GM12864 (cell line): Measurements from ENCODE around the gene HBS1L.

Experiments
- DNase-seq: peaks from one replicate; pipeline ENCODE4 v3.0.0-alpha.2; 2011; ENCODE audit warnings: low read depth
- H3K4me3 ChIP-seq: 2 replicates; pipeline ENCODE4 v1.5.1; 2011; ENCODE audit warnings: mild to moderate bottlenecking, low read depth, low read length, control low read depth
- CTCF ChIP-seq: IDR thresholded peaks from 2 replicates; pipeline ENCODE4 v1.5.1; 2011; ENCODE audit warnings: low read depth, mild to moderate bottlenecking, moderate library complexity, low read length, control low read depth, inconsistent platforms; ENCODE audit errors: missing control alignments

Gene HBS1L

DNA sequence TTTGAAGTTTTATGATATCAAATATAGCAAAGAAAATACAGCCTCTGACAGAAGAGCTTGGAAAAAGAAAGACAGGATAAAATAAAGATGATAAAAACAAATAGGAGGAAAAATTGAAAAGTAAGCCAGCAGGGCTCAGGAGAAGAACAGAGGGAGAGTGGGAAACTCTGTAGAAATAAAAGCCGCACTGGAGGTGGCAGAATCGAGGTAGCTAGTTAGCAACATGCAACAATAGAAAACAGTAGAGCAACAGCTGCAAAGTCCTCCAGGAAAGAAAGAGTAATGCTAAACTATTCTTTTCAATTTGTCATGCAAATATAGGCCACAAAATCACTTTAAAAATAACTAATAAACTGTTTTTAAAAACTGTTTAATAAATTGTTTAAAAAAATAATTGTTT lies 28.8 kb downstream of the HBS1L start:
- H3K4me3 ChIP-seq, result no peak overlapping the region
- no peak for DNase-seq
- no peak for TF ChIP-seq CTCF

- H3K4me3 ChIP-seq, result no peak overlapping the region
- DNase-seq, result no peak
- no peak for TF ChIP-seq CTCF
These were observed 29.4 kb downstream of the HBS1L start for GRCh38 chr6:135025175-135025574.

DNA sequence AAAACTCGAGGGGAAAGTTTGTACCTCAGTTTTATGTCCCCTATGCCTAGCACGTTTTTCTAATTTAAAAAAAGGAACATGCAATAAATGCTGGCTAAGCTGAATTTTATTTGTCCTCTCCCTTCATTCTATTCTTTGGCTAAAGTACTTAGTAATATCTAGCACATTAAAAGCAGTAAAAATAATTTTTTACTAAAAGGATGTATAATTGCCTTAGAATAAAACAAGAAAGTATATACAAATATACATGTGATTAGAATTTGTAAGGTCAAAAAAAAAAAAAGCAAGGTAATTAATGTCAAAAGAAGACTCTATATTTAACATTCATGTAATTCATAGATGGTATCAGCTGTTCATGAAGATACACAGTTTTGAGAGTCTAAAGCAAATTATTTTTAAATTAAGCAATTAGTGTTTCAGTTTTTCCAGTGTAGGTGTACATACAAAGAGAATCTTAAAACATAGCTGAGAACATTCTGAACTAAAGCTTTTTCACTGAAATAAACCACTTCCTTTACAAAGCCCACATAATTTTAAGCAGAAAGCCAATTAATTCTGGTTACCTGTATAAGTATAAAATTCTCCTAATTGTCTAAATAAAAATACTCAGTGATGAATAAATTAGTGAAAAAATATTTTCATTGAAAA lies 32.4 kb downstream of the HBS1L start:
- H3K4me3 ChIP-seq, result no peak overlapping the region
- no peak for TF ChIP-seq CTCF
- DNase-seq, result no peak

GRCh38 chr6:135021310-135022049 lies 33.1 kb downstream of the HBS1L start:
- no peak for TF ChIP-seq CTCF
- no peak for DNase-seq
- H3K4me3 ChIP-seq, result no peak overlapping the region

- no peak for TF ChIP-seq CTCF
- no peak for DNase-seq
- no peak overlapping the region for H3K4me3 ChIP-seq
These were observed 35.7 kb downstream of the HBS1L start for GRCh38 chr6:135018941-135019340.

DNA sequence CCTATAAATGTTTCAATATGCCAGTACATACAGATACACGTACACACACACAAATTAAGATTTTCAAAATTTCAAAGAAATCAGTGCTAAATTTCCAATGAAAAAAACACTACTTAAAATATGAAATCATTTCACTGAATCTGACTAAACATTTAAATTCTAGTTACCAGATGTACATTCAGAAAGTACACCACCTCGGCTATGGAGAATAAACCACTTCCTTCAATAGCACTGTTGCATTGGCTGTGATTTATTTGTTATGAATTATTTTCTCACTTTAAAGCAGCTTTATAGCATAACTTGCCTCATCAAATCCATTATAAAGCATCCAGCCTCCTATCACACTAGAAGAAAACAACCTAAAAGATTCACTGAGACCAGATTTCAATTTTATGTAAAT lies 36.6 kb downstream of the HBS1L start:
- H3K4me3 ChIP-seq, result no peak overlapping the region
- no peak for TF ChIP-seq CTCF
- DNase-seq, result no peak
